KMS-11 (cell line): ENCODE results near the gene CDH7.

Experiments
- H2AFZ ChIP-seq: fragments of 200-600 bp; sonication (generic); 2 replicates; pipeline ENCODE4 v1.6.1; 2016; ENCODE audit warnings: antibody characterized with exemption, mixed run types, low read depth
- H3K27ac ChIP-seq: fragments of 200-600 bp; sonication (generic); 2 replicates; pipeline ENCODE4 v1.6.1; 2016; ENCODE audit warnings: mild to moderate bottlenecking, mixed run types
- H3K27me3 ChIP-seq: fragments of 200-600 bp; sonication (generic); 2 replicates; pipeline ENCODE4 v1.6.1; 2017; ENCODE audit warnings: mild to moderate bottlenecking, low read depth, mixed run types, moderate library complexity; ENCODE audit not compliant: insufficient read depth
- H3K36me3 ChIP-seq: fragments of 200-600 bp; sonication (generic); 2 replicates; pipeline ENCODE4 v1.6.1; 2017; ENCODE audit warnings: mild to moderate bottlenecking, mixed run types; ENCODE audit not compliant: insufficient read depth
- H3K4me1 ChIP-seq: fragments of 200-600 bp; sonication (generic); 2 replicates; pipeline ENCODE4 v1.6.1; 2016; ENCODE audit warnings: mild to moderate bottlenecking, low read depth, mixed run types; ENCODE audit not compliant: poor library complexity, severe bottlenecking
- H3K4me2 ChIP-seq: fragments of 200-600 bp; sonication (generic); 2 replicates; pipeline ENCODE4 v1.7.0; 2016; ENCODE audit warnings: mild to moderate bottlenecking, mixed run types
- H3K4me3 ChIP-seq: fragments of 200-600 bp; sonication (generic); IDR thresholded peaks from 2 replicates; pipeline ENCODE4 v1.6.1; 2017; ENCODE audit warnings: low read depth, low read length, mixed read lengths; ENCODE audit not compliant: insufficient read depth
- H3K79me2 ChIP-seq: fragments of 200-600 bp; sonication (generic); 2 replicates; pipeline ENCODE4 v1.6.1; 2016; ENCODE audit warnings: low read depth, mixed run types; ENCODE audit not compliant: insufficient read depth
- H3K9ac ChIP-seq: fragments of 200-600 bp; sonication (generic); 2 replicates; pipeline ENCODE4 v1.6.1; 2016; ENCODE audit warnings: mild to moderate bottlenecking, mixed run types
- H4K20me1 ChIP-seq: fragments of 200-600 bp; sonication (generic); 2 replicates; pipeline ENCODE4 v1.6.1; 2016; ENCODE audit warnings: mild to moderate bottlenecking, mixed run types; ENCODE audit not compliant: insufficient read depth
- TF ChIP-seq, protein P1 (sequence below): fragments of 200-600 bp; sonication (generic); conservative IDR thresholded peaks from 2 replicates; pipeline ENCODE4 v1.6.1; 2017; ENCODE audit warnings: low read depth, mild to moderate bottlenecking, antibody characterized with exemption, low read length, moderate library complexity, mixed read lengths

CDH7 gene

DNA sequence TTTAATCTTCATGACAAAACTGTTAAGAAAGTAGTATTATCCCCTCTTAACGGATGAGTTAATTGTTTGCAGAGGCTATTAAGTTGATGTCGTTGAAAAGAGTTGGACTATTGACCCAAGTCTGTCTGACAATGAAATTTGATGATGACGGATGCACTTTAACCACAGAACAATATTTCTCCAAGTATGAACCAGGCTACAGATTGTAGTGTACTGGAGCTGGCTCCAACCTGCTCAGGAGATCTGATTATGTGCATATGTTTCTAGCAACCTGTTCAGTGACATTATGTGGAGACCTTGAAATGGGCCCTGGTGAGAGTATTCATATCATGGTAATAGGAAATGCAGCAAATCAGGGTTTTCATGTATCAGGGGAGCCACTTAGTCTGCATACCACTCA, 174.1 kb downstream of the CDH7 start:
- TF ChIP-seq, protein P1, sequence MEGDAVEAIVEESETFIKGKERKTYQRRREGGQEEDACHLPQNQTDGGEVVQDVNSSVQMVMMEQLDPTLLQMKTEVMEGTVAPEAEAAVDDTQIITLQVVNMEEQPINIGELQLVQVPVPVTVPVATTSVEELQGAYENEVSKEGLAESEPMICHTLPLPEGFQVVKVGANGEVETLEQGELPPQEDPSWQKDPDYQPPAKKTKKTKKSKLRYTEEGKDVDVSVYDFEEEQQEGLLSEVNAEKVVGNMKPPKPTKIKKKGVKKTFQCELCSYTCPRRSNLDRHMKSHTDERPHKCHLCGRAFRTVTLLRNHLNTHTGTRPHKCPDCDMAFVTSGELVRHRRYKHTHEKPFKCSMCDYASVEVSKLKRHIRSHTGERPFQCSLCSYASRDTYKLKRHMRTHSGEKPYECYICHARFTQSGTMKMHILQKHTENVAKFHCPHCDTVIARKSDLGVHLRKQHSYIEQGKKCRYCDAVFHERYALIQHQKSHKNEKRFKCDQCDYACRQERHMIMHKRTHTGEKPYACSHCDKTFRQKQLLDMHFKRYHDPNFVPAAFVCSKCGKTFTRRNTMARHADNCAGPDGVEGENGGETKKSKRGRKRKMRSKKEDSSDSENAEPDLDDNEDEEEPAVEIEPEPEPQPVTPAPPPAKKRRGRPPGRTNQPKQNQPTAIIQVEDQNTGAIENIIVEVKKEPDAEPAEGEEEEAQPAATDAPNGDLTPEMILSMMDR: no peak
- Histone ChIP-seq H3K4me3 (no peak overlapping the region), H3K27ac (no peak overlapping the region), H3K79me2 (no peaks in the 10 kb centered on the region), H2AFZ (no peak overlapping the region), H3K36me3 (no peaks in the 10 kb centered on the region), H3K4me2 (no peak overlapping the region), H3K27me3 (no peaks in the 10 kb centered on the region), H4K20me1 (no peaks in the 10 kb centered on the region), H3K9ac (no peak overlapping the region), H3K4me1 (no peaks in the 10 kb centered on the region)

- Histone ChIP-seq H3K27ac (no peak overlapping the region), H3K9ac (no peak overlapping the region), H2AFZ (no peak overlapping the region), H3K4me1 (no peaks in the 10 kb centered on the region), H3K27me3 (no peaks in the 10 kb centered on the region), H3K79me2 (no peaks in the 10 kb centered on the region), H3K4me3 (no peak overlapping the region), H3K36me3 (no peaks in the 10 kb centered on the region), H3K4me2 (no peak overlapping the region), H4K20me1 (no peaks in the 10 kb centered on the region)
- TF ChIP-seq, protein P1: no peak
Observed at GRCh38 chr18:65934874-65935273, 184.1 kb downstream of the CDH7 start.

- Histone ChIP-seq H3K9ac (no peak overlapping the region), H3K4me2 (no peak overlapping the region), H2AFZ (no peak overlapping the region), H3K79me2 (no peaks in the 10 kb centered on the region), H3K4me3 (no peak overlapping the region), H3K27ac (no peak overlapping the region), H3K4me1 (no peaks in the 10 kb centered on the region), H3K27me3 (no peaks in the 10 kb centered on the region), H4K20me1 (no peaks in the 10 kb centered on the region), H3K36me3 (no peaks in the 10 kb centered on the region)
- TF ChIP-seq, protein P1: 0 out of 2 replicates have a peak, but pooled peaks have one; percentile 16
Observed at GRCh38 chr18:65936678-65937077, 185.9 kb downstream of the CDH7 start.

- H3K4me3 ChIP-seq: no peak overlapping the region
- no peak overlapping the region for H3K4me2 ChIP-seq
- H3K36me3 ChIP-seq: no peaks in the 10 kb centered on the region
- H4K20me1 ChIP-seq: no peaks in the 10 kb centered on the region
- no peaks in the 10 kb centered on the region for H3K79me2 ChIP-seq
- TF ChIP-seq, protein P1: no peak
- no peaks in the 10 kb centered on the region for H3K27me3 ChIP-seq
- no peak overlapping the region for H3K27ac ChIP-seq
- no peak overlapping the region for H2AFZ ChIP-seq
- peaks cover 4% of the 10 kb centered on the region for H3K4me1 ChIP-seq
- no peak overlapping the region for H3K9ac ChIP-seq
Observed at GRCh38 chr18:65937180-65937579, 186.4 kb downstream of the CDH7 start.
